Ovary (tissue), 9 donors: Measurements from ENCODE around the gene DARS2. TPM values are rescaled to one million over a fixed set of nuclear protein-coding genes. Genes with fewer than 3 reads are reported as not detected.

Source experiments
- DNase-seq, 5 donors: peaks; one replicate each; pipeline ENCODE4 v3.0.0-alpha.2; 2019 to 2020
- H3K27ac ChIP-seq, 2 donors: fragments of 200-600 bp; one replicate each; pipeline versions ENCODE4 v1.5.1 to v1.8.0; 2019 to 2022
- H3K27me3 ChIP-seq: fragments of 200-600 bp; one replicate; pipeline ENCODE4 v1.8.0; 2022
- H3K36me3 ChIP-seq: fragments of 200-600 bp; sonication (generic); one replicate; pipeline ENCODE4 v1.5.1; 2019
- H3K4me1 ChIP-seq: one replicate; pipeline ENCODE4 v1.8.1; 2013; ENCODE audit warnings: mild to moderate bottlenecking, moderate library complexity; ENCODE audit not compliant: insufficient read depth
- H3K4me3 ChIP-seq: fragments of 200-600 bp; sonication (generic); one replicate; pipeline ENCODE4 v1.5.1; 2017
- H3K9me3 ChIP-seq, 2 donors: fragments of 200-600 bp in 1 of 2; sonication (generic) in 1 of 2; one replicate each; pipeline versions ENCODE4 v1.5.1 to v1.8.1; 2013 to 2019; ENCODE audit warnings: mild to moderate bottlenecking in 1 of 2, moderate library complexity in 1 of 2
- CTCF ChIP-seq, 3 donors: fragments of 450-650 bp in 2 of 3; fragments of 200-600 bp in 1 of 3; IDR thresholded peaks; one replicate each; pipeline versions ENCODE4 v1.5.1 to v1.8.0; 2016 to 2022; ENCODE audit warnings: antibody characterized with exemption in 3 of 3, mild to moderate bottlenecking in 1 of 3
- EP300 ChIP-seq: sonication (generic); formaldehyde crosslinking; IDR thresholded peaks from one replicate; pipeline ENCODE4 v1.6.1; 2017; ENCODE audit warnings: antibody characterized with exemption
- POLR2A ChIP-seq: fragments of 450-650 bp; IDR thresholded peaks from one replicate; pipeline ENCODE4 v1.6.1; 2017; ENCODE audit warnings: antibody characterized with exemption, mild to moderate bottlenecking, moderate library complexity
- WGBS, 3 donors: extraction: QIAGEN DNeasy Blood & Tissue Kit in 1 of 3; methylation state at CpG; one replicate each; pipeline versions ENCODE4 v1.1.5 to v1.1.7; 2013 to 2017; 5-methylcytosine and 5-hydroxymethylcytosine counted together
- intact Hi-C, 4 donors: fragments of 100-400 bp; cut with DNase I; formaldehyde crosslinking; loops; one replicate each; pipeline versions ENCODE4 v1.11.0 to v1.15.1; 2022 to 2023
- polyA plus RNA-seq, 2 donors: library from polyadenylated mRNA; stranded (reverse); fragments of 200-250 nt in 1 of 2; fragments of 350-450 nt in 1 of 2; fragmentation: Illumina TruSeq in 1 of 2; extraction: RNeasy Lipid Tissue Mini Kit (QIAGEN cat#74804) in 1 of 2; gene quantifications; one replicate each; pipeline ENCODE4 v1.2.3, GENCODE V29; 2013 to 2014
- total RNA-seq, 7 donors: library from RNA; depleted of rRNA in 2 of 7; stranded (reverse); fragments of >200 nt in 2 of 7; fragmentation: NEBNext Ultra II Directional in 3 of 7; extraction: Animal tissue kit (Norgen Biotek cat#: 25700) in 3 of 7; gene quantifications; one replicate each; pipeline versions ENCODE4 v1.1.0 to v1.2.4, GENCODE V29; 2016 to 2023
- donor health status: DM: no; HTN: no; CAD: no; lungs with moderate emphysema.
- donor health status: DM: no; HTN: no; CAD: no.
- donor health status: Bipolar disorder and iron deficiency.
- donor health status: DM: yes; HTN: yes; CAD: no.
- donor health status: DM: no; HTN: no; CAD: no.
- donor health status: DM: yes; HTN: yes; CAD: no.

Gene DARS2
- total and polyA plus RNA-seq, 9 donors = 4.3 to 20.5 (median 9.1) TPM

- Histone ChIP-seq H3K4me1 (peaks cover 2% of the 10 kb centered on the region), H3K4me3 (no peak overlapping the region), H3K27me3 (no peaks in the 10 kb centered on the region), H3K27ac (no peak overlapping the region), H3K9me3 (no peaks in the 10 kb centered on the region), H3K36me3 (no peaks in the 10 kb centered on the region)
- no peak for TF ChIP-seq CTCF (IDR thresholded peaks at IDR 0.05)
- no peak for TF ChIP-seq EP300
- TF ChIP-seq POLR2A = no peak
- WGBS, 3 donors = 94 to 96% (median 95%) methylated on average over 4 of the region's 4 CpGs
- intact Hi-C loops = loop anchor here in 3 of 4 donors (5.0 to 10.0 kb wide), 3 partner anchors 344 to 407 kb away; partner anchors contain the start of gene PRDX6 (in 1 of the 3)
- DNase-seq = no peak
Measured at GRCh38 chr1:173821680-173822079, 2.8 kb upstream of the DARS2 start.

DNA sequence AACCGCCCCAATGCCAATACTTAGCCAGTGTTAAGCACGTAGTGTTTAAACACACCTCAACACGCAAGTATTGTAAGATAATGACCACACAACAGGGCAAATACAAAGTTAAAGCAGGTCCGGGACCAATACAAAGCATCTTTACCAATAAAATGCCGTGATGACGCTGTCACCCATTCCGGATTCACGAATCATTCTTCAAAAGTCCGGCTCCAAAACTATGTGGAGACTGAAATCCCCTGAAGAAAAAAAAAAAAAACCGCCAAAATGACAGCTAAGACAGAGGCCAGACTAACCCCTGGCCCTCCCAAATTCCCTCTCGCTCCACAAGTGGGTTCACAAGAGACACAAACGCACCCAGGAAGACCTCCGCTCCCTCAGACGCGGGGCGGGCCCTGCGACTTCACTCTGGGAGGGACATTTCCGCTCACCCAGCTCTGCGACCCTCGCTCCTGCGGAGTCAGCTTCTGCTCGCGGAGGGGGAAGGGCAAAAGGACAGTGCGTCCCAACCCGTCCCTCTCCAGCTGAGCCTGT is 625 bp upstream of the DARS2 start:
- intact Hi-C loops = loop anchor here in 3 of 4 donors (5.0 to 10.0 kb wide), 3 partner anchors 347 to 409 kb away; partner anchors contain the start of gene PRDX6 (in 1 of the 3)
- Histone ChIP-seq H3K4me3 (peak overlapping the region; percentile 65), H3K27ac (peak overlapping the region; percentile 43 to 84), H3K27me3 (no peaks in the 10 kb centered on the region), H3K4me1 (peaks cover 2% of the 10 kb centered on the region), H3K9me3 (no peaks in the 10 kb centered on the region), H3K36me3 (no peaks in the 10 kb centered on the region)
- 0 to 1% (median 0%) methylated on average over 25 of the region's 25 CpGs for WGBS, 3 donors
- no peak for TF ChIP-seq CTCF (IDR thresholded peaks at IDR 0.05)
- no peak for TF ChIP-seq POLR2A
- no peak for TF ChIP-seq EP300
- no peak for DNase-seq

DNA sequence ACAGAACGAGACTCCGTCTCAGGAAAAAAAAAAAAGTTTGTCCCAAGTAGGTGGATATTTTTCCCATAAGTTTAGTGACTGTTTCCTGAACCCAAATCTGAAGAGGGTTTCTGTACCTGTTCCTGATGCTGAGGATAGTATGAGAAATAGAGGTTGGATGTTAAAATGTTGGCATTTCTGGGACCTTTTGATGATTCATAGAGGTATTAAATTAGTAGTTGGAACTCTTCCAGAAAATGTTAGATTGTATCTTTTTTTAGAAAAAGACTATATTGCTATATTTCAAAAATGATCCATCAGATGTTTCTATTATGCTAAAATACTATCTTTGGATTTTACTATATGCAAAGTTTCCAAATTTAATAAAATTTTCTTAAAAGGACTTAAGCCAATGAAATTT is 3.1 kb downstream of the DARS2 start:
- TF ChIP-seq POLR2A = no peak
- TF ChIP-seq CTCF (IDR thresholded peaks at IDR 0.05) = no peak
- no peak for TF ChIP-seq EP300
- Histone ChIP-seq H3K4me1 (peaks cover 2% of the 10 kb centered on the region), H3K27me3 (no peaks in the 10 kb centered on the region), H3K36me3 (no peaks in the 10 kb centered on the region), H3K4me3 (no peak overlapping the region), H3K27ac (no peak overlapping the region), H3K9me3 (no peaks in the 10 kb centered on the region)
- intact Hi-C loops = loop anchor here (5.0 to 10.0 kb wide), 3 partner anchors 403 to 413 kb away; no protein-coding TSS in a partner anchor
- 84 to 94% (median 94%) methylated on average over 2 of the region's 2 CpGs for WGBS, 3 donors
- DNase-seq = no peak

DNA sequence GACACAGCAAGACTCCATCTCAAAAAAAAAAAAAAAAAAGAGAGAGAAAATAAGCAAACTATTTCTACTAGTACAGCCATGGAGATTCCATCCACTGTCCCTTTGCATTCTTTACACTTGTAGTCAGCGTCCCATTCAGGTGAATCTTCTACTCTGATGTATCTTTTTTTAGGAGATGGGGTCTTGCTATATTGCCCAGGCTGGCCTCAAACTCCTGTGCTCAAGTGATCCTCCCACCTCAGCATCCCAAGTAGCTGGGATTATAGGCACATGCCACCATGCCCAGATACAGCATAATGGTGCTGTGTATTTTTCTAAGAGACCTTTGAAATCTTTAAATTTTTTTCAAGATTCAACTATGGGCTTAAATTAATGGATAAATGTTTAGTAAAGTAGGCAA is 8.3 kb downstream of the DARS2 start:
- intact Hi-C loops = no loop called here
- Histone ChIP-seq H3K9me3 (no peaks in the 10 kb centered on the region), H3K27me3 (no peaks in the 10 kb centered on the region), H3K36me3 (no peaks in the 10 kb centered on the region), H3K4me1 (no peaks in the 10 kb centered on the region), H3K4me3 (no peak overlapping the region), H3K27ac (no peak overlapping the region)
- DNase-seq = no peak
- 96 to 100% (median 100%) methylated on average over 1 of the region's 1 CpG for WGBS, 3 donors
- no peak for TF ChIP-seq POLR2A
- TF ChIP-seq EP300 = no peak
- TF ChIP-seq CTCF (IDR thresholded peaks at IDR 0.05) = no peak
